T47D (cell line): ENCODE results near the gene ASB2.

Experiments
- DNase-seq, 2 experiments: peaks; one replicate each; pipeline versions ENCODE4 v3.0.0 to v3.0.0-alpha.2; 2011 to 2012; ENCODE audit warnings: low read depth in 1 of 2, low spot score in 1 of 2
- JUND ChIP-seq: IDR thresholded peaks from 2 replicates; pipeline ENCODE4 v1.6.1; 2012; ENCODE audit warnings: low read depth
- in situ Hi-C: cut with HindIII; loops from 2 replicates; pipeline ENCODE4 v1.10.0; 2016; ENCODE audit warnings: low sequenced_read_pairs, low pct_unique_long_range_greater_than_20kb

The ASB2 gene

GRCh38 chr14:93960774-93961438 lies 15.5 kb downstream of the ASB2 start:
- DNase-seq: no peak
- TF ChIP-seq JUND: no peak
- in situ Hi-C loops: no loop called here

DNA sequence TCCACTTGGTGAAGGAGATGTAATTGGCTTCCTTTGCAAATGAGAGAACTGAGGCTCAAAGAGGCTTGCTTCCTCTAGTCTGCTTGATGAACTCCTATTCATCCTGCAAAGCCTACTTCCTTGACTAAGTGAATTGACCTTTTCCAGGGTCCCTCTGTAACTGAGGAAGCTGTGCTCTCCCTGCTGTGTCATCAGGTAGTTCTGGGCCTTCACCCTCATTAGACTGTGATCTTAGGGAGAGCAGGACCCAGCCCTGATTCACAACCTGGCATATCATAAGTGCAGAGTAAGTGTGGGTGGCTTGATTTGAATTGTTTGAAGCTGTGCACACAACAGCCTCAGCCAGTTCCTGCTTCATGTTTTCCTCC lies 16.3 kb downstream of the ASB2 start:
- no peak for TF ChIP-seq JUND
- DNase-seq: no peak
- in situ Hi-C loops: no loop called here

DNA sequence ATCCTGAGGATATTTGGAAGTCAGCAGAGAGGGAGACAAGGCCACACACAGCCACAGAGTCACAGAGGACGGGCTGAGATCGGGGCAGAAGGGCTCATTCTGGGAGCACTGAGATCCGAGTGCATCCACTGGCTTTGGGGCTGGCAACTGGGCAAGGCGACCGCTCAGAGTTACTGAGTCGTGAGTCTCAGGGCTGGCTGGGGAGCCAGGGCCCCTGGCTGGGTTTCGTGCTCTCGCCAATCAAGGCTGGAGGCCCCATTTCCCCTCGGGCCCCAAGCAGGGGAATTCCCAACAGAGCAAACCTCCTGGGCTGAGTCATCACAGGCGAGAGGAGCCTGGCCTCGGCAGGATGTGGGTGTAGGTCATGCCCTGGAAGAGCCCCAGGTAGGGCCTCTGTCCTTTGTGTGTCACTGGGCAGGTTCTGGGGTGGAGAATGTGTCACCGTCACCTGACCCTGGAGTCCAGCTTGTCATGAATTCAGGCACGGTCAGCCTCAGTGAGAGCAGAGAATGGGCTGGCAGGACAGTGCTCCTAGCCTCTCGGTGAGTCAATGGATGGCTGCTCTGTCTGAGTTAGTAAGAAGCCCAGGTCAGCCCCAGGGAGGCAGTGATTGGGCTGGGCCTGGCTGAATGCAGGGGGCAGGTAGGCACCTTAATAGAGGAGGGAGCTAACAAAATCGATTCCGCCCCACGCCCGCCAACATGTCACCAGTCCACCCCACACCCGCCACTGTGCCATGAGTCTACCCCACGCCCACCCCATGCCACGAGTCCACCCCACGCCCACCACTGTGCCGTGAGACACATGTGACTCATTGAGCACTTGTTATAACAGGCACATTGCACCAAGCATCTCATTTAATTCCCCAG lies 16.9 kb downstream of the ASB2 start:
- no peak for TF ChIP-seq JUND
- in situ Hi-C loops: no loop called here
- DNase-seq: peak in 1 of 2 experiments; percentile 67

- in situ Hi-C loops: no loop called here
- TF ChIP-seq JUND: no peak
- no peak for DNase-seq
Observed at GRCh38 chr14:93958567-93959238, 17.7 kb downstream of the ASB2 start.

- in situ Hi-C loops: no loop called here
- TF ChIP-seq JUND: no peak
- no peak for DNase-seq
Observed at GRCh38 chr14:93957751-93958566, 18.4 kb downstream of the ASB2 start.

DNA sequence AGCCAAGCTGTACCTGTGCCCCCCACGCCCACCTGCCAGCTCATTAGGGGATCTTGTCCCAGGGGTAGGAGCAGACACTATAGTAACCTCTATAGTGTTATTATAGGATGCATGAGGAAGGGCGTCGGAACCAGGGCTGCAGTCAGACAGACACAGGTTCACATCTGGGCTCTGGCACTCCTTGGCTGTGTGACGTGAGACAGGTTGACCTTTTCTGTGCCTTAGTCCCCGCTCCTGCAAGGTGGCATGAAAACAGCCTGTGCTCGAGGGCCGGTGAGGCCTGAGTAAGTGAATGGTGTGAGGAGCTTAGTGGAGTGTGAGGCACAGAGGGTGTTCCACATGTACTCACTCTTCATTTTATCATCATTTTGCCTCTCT lies 19.0 kb downstream of the ASB2 start:
- in situ Hi-C loops: no loop called here
- no peak for DNase-seq
- no peak for TF ChIP-seq JUND

GRCh38 chr14:93956514-93957332 lies 19.6 kb downstream of the ASB2 start:
- no peak for DNase-seq
- no peak for TF ChIP-seq JUND
- in situ Hi-C loops: no loop called here

GRCh38 chr14:93955850-93956481 lies 20.4 kb downstream of the ASB2 start:
- no peak for TF ChIP-seq JUND
- DNase-seq: no peak
- in situ Hi-C loops: no loop called here

DNA sequence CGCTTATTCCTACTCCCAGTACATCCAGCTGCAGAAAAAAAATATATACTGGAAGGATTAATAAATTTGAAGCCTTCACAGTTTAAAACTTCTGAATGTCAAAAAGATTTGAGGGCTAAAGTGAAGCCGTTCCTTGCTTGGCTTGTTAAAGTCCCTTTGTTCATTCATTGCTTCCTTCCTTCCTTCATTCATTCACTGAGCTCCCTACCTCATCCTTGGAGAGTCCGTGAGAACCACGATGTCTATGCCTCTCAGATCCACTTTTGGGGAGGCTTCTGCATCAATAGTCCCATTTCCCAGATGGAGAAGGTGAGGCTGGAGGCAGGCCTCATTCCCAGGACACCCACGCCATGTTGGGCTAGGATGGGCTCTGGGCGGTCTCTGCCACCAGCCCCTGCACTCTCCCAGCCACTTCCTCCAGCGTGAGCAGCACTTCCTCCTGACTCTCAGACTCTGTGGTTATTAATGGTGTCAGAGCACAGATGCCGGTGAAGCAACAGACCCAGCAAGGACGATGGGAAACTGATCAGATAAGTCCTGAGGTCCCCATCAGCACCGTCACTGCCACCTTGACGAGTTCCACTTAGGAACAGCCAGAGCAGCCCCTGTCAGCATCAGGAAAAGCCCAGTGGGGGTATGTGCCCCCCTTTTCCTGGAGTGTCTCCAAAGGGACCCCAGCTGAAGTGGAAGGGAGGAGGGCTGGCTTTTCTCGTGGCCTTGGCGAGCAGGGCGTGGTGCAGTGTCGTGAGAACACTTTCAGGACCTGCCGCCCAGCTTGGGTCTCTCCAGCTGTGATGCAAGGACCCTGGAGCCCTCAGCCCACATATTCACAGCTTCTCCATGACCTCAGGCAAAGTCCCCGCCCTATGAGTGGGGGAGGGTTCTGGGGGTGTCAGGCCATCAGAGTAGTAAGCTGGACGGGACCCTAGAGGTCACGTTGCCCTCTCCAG lies 21.2 kb downstream of the ASB2 start:
- DNase-seq: no peak
- no peak for TF ChIP-seq JUND
- in situ Hi-C loops: no loop called here

DNA sequence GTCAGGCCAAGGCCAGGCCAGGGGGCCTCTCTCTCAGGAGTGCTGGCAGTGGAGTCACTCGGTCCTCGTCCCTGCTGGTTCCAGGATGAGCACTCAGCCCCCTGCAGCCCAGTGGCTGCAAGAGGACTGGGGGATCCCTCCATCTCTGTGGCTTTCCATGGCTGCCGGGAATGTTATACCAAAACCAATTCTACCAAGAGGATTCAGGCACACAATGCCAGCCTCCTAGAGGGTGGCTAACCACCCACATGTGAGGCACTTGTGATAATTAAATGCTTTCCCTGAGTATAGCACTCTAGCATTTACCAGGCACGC lies 21.9 kb downstream of the ASB2 start:
- no peak for DNase-seq
- no peak for TF ChIP-seq JUND
- in situ Hi-C loops: no loop called here
